ENCODE data around the gene KRTAP1-1. TPM values are rescaled to one million over a fixed set of nuclear protein-coding genes. Genes with fewer than 3 reads are reported as not detected.

Gene KRTAP1-1
- total RNA-seq, 1 donor from 2014 or later = not detected

DNA sequence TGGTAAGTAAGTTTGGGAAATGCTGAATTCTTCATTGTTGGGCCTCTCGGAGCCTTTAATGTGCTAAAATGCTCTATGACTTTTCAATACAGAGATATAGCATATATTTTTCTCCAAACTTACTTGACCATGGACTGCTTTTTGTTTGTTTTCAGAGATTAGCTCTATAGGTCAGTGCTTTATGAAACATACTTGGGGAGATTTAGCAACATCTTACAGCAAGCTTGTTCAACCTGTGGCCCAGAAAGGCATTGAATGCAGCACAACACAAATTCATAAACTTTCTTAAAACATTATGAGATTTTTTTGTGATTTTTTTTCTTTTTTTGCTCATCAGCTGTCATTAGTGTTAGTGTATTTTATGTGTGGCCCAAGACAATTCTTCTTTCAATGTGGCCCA lies 31.3 kb downstream of the KRTAP1-1 start:
- TF ChIP-seq, protein P1, sequence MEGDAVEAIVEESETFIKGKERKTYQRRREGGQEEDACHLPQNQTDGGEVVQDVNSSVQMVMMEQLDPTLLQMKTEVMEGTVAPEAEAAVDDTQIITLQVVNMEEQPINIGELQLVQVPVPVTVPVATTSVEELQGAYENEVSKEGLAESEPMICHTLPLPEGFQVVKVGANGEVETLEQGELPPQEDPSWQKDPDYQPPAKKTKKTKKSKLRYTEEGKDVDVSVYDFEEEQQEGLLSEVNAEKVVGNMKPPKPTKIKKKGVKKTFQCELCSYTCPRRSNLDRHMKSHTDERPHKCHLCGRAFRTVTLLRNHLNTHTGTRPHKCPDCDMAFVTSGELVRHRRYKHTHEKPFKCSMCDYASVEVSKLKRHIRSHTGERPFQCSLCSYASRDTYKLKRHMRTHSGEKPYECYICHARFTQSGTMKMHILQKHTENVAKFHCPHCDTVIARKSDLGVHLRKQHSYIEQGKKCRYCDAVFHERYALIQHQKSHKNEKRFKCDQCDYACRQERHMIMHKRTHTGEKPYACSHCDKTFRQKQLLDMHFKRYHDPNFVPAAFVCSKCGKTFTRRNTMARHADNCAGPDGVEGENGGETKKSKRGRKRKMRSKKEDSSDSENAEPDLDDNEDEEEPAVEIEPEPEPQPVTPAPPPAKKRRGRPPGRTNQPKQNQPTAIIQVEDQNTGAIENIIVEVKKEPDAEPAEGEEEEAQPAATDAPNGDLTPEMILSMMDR (conservative IDR thresholded peaks at IDR 0.05) = no peak
- no peak overlapping the region for H3K27ac Mint-ChIP-seq (ENCODE audit: unreplicated experiment)
- H3K36me3 Mint-ChIP-seq (ENCODE audit: low read depth) = no peaks in the 10 kb centered on the region
- no peak for DNase-seq (ENCODE audit: low read depth, low spot score)
- H3K4me3 Mint-ChIP-seq = no peak overlapping the region
- H3K27me3 Mint-ChIP-seq (ENCODE audit: low read depth) = no peaks in the 10 kb centered on the region
- no peaks in the 10 kb centered on the region for H3K9me3 Mint-ChIP-seq
- H3K4me1 Mint-ChIP-seq = no peaks in the 10 kb centered on the region

DNA sequence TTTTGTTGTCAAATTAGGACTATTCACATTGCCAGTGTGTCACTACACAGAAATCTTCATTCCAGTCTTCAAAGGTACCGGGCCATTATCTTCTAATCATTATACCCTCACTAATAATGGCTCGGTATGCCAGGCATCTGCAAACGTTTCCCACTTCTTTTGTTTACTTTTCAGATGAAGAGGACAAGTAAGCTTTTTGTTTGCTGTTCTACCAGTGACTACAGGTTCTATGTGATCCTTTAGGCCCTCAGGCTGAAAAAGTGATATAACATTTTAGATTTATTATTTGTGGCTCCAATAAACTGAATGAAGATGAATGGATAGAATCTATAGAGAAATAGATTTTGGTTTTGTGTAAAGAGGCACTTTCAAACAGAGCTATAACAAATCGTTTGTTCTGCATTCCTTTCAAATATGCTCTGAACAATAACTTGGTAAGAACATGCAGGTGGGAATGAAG lies 31.9 kb downstream of the KRTAP1-1 start:
- Mint-ChIP-seq H3K27ac (ENCODE audit: unreplicated experiment) (no peak overlapping the region), H3K4me1 (no peaks in the 10 kb centered on the region), H3K27me3 (ENCODE audit: low read depth) (peaks cover 2% of the 10 kb centered on the region), H3K9me3 (no peaks in the 10 kb centered on the region), H3K4me3 (no peak overlapping the region), H3K36me3 (ENCODE audit: low read depth) (no peaks in the 10 kb centered on the region)
- TF ChIP-seq, protein P1 (conservative IDR thresholded peaks at IDR 0.05) = no peak
- DNase-seq (ENCODE audit: low read depth, low spot score) = no peak

DNA sequence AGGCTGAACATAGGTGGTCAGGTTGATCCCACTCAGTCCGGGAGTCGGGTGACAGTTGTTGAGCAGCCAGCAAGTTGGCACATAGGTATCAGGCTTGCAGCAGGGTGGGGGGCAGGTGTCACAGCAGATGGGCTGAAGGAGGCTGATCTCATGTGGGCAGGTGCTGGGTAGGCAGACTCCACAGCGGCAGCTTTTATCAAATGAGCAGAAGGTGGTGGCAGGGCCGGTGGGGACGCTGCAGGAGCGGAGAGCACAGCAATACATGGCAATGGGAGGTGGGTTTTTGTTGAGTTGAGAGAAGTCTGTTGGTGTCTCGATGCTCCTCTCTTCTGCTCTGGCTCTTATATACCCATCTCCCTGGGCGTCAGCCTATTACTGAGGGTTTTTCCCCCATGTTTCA lies 32.4 kb downstream of the KRTAP1-1 start, which contains the start of gene KRTAP3-1:
TSS of gene KRTAP3-1 (minus strand) at position 318 of the 400 bp plus-strand sequence. CDS start at position 264, 54 bp downstream.
- H3K9me3 Mint-ChIP-seq = no peaks in the 10 kb centered on the region
- H3K4me3 Mint-ChIP-seq = no peak within 1 kb of the TSS
- H3K4me1 Mint-ChIP-seq = no peaks in the 10 kb centered on the region
- DNase-seq (ENCODE audit: low read depth, low spot score) = no peak
- TF ChIP-seq, protein P1 (conservative IDR thresholded peaks at IDR 0.05) = no peak
- no peak within 1 kb of the TSS for H3K27ac Mint-ChIP-seq (ENCODE audit: unreplicated experiment)
- no peaks in the 10 kb centered on the region for H3K36me3 Mint-ChIP-seq (ENCODE audit: low read depth)
- peaks cover 2% of the 10 kb centered on the region for H3K27me3 Mint-ChIP-seq (ENCODE audit: low read depth)

DNA sequence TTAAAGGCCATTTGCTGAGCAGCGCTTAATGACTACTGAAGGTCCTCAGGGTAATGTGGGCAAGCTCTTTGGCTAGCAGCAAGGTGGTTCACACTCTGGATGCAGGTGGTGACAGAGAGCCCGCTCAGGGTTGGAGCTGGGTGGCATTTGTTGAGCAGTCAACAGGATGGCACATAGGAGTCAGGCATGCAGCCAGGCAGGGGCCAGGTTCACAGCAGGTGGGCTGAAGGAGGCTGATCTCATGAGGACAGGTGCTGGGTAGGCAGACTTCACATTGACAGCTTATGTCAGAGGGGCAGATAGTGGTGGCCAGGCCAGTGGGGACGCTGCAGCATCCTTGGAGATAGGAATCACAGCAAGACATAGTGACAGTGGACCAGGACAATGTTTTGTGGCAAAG lies 36.9 kb downstream of the KRTAP1-1 start:
- no peaks in the 10 kb centered on the region for H3K4me1 Mint-ChIP-seq
- no peaks in the 10 kb centered on the region for H3K9me3 Mint-ChIP-seq
- TF ChIP-seq, protein P1 (conservative IDR thresholded peaks at IDR 0.05) = no peak
- no peaks in the 10 kb centered on the region for H3K36me3 Mint-ChIP-seq (ENCODE audit: low read depth)
- H3K4me3 Mint-ChIP-seq = no peak overlapping the region
- no peak for DNase-seq (ENCODE audit: low read depth, low spot score)
- peaks cover 5% of the 10 kb centered on the region for H3K27me3 Mint-ChIP-seq (ENCODE audit: low read depth)
- no peak overlapping the region for H3K27ac Mint-ChIP-seq (ENCODE audit: unreplicated experiment)

DNA sequence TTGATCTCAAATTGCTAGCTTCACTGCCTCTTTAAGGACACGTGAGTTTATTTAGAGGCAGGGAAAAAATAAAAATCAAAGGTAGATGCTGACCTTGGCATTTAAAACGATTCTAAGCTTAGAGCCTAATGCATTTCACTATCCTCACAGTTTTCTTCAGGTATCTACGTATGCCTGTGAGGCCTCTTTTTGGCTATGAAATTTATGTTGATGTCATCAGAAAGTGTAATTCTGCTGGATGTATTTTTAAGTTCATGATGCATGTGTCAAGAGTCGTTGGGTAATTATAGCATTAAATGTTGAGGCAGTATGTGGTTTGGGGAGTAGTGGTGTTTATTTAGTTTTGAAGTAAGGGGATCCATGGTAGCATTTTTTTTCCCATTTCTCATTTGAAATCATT lies 37.3 kb downstream of the KRTAP1-1 start:
- DNase-seq (ENCODE audit: low read depth, low spot score) = no peak
- Mint-ChIP-seq H3K4me1 (no peaks in the 10 kb centered on the region), H3K27me3 (ENCODE audit: low read depth) (peaks cover 6% of the 10 kb centered on the region), H3K36me3 (ENCODE audit: low read depth) (no peaks in the 10 kb centered on the region), H3K4me3 (no peak overlapping the region), H3K27ac (ENCODE audit: unreplicated experiment) (no peak overlapping the region), H3K9me3 (no peaks in the 10 kb centered on the region)
- TF ChIP-seq, protein P1 (conservative IDR thresholded peaks at IDR 0.05) = no peak

Data from neural crest cell (in vitro differentiated cells).